SW 1271 (cell line): ENCODE measurements around the gene NKAIN2.

ENCODE experiments used
- DNase-seq, 2 experiments: peaks; one replicate each; lab custom pipeline; 2025; lab: John Stamatoyannopoulos, UW

Gene NKAIN2

GRCh38 chr6:124829822-124830221 lies 1026.2 kb downstream of the NKAIN2 start:
- no peak for DNase-seq

DNA sequence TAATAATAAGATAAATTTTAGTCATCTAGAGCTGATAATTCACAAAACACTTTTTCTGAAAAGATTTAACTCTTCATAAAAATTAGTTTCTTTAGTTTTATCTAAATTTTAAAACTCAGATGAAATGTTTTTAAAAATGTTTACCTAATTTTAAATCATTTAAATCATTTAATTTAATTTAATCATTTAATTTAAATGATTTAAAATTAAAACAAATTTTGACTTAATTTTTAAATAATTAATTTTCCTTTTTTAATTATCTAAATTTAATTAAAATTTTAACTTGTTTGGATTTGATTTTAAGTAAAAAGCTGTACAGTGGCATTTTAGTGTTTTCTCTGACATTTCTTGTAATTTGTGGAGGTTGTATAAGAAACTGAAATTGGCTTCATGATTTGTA lies 1026.8 kb downstream of the NKAIN2 start:
- DNase-seq = no peak

DNA sequence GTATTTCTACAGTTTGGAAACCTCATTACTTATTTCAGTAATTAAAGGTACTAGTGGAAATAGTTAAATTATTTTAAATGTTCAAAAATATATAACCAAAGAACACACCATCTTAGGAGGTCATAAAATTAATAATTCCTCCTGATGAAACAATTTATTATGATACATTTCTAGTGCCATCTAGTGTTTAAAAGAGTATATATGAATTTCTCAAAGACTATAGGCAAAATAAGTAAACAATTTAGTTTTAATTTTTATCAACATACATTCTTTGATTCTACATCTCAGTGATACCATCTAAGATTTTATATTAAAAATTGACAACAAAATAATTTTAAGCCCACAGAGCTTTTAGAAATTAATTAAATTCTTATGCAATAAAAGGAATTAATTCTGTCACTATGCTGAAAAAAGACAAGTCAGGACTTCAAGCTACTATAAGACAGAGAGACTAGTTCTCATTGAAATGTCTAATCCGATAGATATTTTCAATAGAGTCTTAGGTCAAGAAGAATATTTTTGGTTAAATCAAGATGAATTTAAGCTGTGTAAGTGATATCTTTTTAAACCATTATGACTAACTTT lies 1050.8 kb downstream of the NKAIN2 start:
- DNase-seq = peak in 1 of 2 experiments; percentile 10

- no peak for DNase-seq
Measured at GRCh38 chr6:124857746-124858145, 1054.1 kb downstream of the NKAIN2 start.

- DNase-seq = no peak
Measured at GRCh38 chr6:124858564-124858963, 1054.9 kb downstream of the NKAIN2 start.

DNA sequence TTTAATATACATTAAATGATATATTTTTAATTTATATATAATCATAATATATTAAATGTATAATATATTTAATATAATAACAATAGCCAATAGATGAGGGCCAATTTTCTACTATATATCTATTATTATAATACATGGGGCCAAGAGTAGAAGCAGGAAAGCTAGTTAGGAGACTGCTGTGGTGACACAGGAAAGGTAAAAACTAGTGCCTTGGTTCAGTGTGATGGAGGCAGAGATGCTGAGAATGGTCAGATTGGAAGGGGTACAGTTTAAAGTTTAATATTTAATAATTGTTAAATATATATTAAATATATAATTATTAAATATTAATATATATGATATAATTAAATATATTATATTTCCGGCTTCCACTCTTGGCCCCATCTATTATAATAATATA lies 1055.7 kb downstream of the NKAIN2 start:
- no peak for DNase-seq

- DNase-seq = no peak
Measured at GRCh38 chr6:124866040-124866439, 1062.4 kb downstream of the NKAIN2 start.

GRCh38 chr6:124867121-124867520 lies 1063.5 kb downstream of the NKAIN2 start:
- no peak for DNase-seq

GRCh38 chr6:124868481-124868880 lies 1064.8 kb downstream of the NKAIN2 start:
- no peak for DNase-seq

- no peak for DNase-seq
Measured at GRCh38 chr6:124869416-124869815, 1065.8 kb downstream of the NKAIN2 start.

- DNase-seq = peak in 1 of 2 experiments; percentile 43
Measured at GRCh38 chr6:124870611-124871459, 1067.2 kb downstream of the NKAIN2 start.

DNA sequence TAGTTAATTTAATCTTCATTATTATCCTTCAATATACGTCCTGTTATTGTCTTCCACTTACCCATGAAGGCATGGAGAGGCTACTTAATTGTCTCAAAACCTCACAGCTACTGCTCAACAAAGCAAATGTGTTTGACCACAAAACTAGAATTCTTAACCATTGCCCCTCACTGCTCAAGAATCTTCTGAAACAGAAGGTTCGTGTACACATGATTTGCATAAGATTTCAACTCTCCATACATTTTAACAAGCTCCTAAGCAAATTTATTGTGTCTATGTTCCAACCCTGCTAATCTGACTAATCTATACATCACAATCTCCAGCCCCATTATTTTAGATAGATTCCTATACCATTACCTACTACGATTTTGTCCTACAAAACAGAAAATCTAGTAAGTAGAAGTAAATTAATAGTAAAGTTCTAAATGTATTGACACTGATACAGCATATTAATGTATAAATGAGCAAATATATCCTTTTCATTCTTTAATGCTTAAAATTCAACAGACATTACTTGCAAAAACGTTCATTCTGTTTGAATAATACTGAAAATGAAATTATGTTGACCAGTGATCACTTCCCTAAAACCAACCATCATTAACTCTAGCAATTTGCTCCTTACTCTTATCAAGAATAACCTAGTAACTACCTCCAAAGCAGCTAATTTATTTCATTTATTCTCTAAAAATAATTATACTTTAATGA lies 1068.8 kb downstream of the NKAIN2 start:
- DNase-seq = no peak

DNA sequence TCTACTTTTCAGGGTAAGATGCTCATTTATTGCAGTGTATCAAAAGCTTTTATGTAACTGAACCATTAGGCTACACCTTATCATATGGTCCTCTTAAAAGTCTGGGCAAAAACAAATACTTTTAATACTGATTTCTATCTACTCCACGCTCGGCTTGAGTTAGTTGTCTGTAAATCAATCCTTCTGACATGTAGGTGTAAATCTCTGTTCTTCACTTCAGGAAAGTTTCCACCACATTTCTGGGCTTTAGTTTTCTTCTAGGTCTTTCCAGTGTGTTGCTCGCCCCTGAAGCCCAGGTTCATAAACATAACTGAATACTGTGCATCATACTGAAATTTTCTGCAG lies 1069.4 kb downstream of the NKAIN2 start:
- DNase-seq = no peak
